Measurements from ENCODE around the gene HDAC7. TPM values are rescaled to one million over a fixed set of nuclear protein-coding genes. Genes with fewer than 3 reads are reported as not detected.

Gene HDAC7
- total RNA-seq, 1 donor from 2014 or later: 76.0 TPM

- H3K4me1 Mint-ChIP-seq: peaks cover 60% of the 10 kb centered on the region
- H3K27ac Mint-ChIP-seq (ENCODE audit: unreplicated experiment): peak overlapping the region; percentile 53
- no peak for DNase-seq (ENCODE audit: low read depth, low spot score)
- H3K36me3 Mint-ChIP-seq (ENCODE audit: low read depth): no peaks in the 10 kb centered on the region
- TF ChIP-seq, protein P1, sequence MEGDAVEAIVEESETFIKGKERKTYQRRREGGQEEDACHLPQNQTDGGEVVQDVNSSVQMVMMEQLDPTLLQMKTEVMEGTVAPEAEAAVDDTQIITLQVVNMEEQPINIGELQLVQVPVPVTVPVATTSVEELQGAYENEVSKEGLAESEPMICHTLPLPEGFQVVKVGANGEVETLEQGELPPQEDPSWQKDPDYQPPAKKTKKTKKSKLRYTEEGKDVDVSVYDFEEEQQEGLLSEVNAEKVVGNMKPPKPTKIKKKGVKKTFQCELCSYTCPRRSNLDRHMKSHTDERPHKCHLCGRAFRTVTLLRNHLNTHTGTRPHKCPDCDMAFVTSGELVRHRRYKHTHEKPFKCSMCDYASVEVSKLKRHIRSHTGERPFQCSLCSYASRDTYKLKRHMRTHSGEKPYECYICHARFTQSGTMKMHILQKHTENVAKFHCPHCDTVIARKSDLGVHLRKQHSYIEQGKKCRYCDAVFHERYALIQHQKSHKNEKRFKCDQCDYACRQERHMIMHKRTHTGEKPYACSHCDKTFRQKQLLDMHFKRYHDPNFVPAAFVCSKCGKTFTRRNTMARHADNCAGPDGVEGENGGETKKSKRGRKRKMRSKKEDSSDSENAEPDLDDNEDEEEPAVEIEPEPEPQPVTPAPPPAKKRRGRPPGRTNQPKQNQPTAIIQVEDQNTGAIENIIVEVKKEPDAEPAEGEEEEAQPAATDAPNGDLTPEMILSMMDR (conservative IDR thresholded peaks at IDR 0.05): no peak
- H3K27me3 Mint-ChIP-seq (ENCODE audit: low read depth): no peaks in the 10 kb centered on the region
- H3K9me3 Mint-ChIP-seq: no peaks in the 10 kb centered on the region
- H3K4me3 Mint-ChIP-seq: peak overlapping the region; percentile 98
These were observed 2.7 kb upstream of the HDAC7 start for GRCh38 chr12:47822401-47822800.

DNA sequence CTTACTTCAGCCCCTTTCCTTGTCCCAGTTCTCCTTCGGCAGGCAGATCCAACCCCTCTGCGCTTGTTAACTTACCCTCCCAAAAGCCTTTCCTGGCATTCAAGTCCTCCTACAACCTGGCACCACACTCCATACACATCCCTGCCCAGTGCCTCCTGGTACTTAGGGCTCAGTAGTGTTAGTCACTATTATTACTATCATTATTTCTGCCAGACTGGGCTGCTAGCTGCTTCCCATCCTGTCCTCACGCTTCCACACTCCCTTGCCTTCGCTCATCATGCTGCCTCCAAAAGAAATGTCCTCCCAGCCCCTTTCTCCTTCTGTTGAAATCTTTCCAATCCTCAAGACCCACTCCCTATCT lies 1.6 kb upstream of the HDAC7 start:
- H3K4me1 Mint-ChIP-seq: peaks cover 70% of the 10 kb centered on the region
- no peaks in the 10 kb centered on the region for H3K36me3 Mint-ChIP-seq (ENCODE audit: low read depth)
- no peaks in the 10 kb centered on the region for H3K27me3 Mint-ChIP-seq (ENCODE audit: low read depth)
- no peak for DNase-seq (ENCODE audit: low read depth, low spot score)
- H3K27ac Mint-ChIP-seq (ENCODE audit: unreplicated experiment): peak overlapping the region; percentile 93
- no peaks in the 10 kb centered on the region for H3K9me3 Mint-ChIP-seq
- peak overlapping the region; percentile 98 for H3K4me3 Mint-ChIP-seq
- TF ChIP-seq, protein P1 (conservative IDR thresholded peaks at IDR 0.05): no peak

- Mint-ChIP-seq H3K9me3 (no peaks in the 10 kb centered on the region), H3K36me3 (ENCODE audit: low read depth) (no peaks in the 10 kb centered on the region), H3K27me3 (ENCODE audit: low read depth) (no peaks in the 10 kb centered on the region), H3K4me1 (peaks cover 74% of the 10 kb centered on the region), H3K27ac (ENCODE audit: unreplicated experiment) (peak overlapping the region; percentile 93), H3K4me3 (peak overlapping the region; percentile 98)
- DNase-seq (ENCODE audit: low read depth, low spot score): peak; percentile 79
- TF ChIP-seq, protein P1 (conservative IDR thresholded peaks at IDR 0.05): no peak
These were observed 1.1 kb upstream of the HDAC7 start for GRCh38 chr12:47820631-47821345.

- H3K9me3 Mint-ChIP-seq: no peaks in the 10 kb centered on the region
- DNase-seq (ENCODE audit: low read depth, low spot score): peak; percentile 45
- H3K4me1 Mint-ChIP-seq: peaks cover 71% of the 10 kb centered on the region
- no peaks in the 10 kb centered on the region for H3K27me3 Mint-ChIP-seq (ENCODE audit: low read depth)
- H3K27ac Mint-ChIP-seq (ENCODE audit: unreplicated experiment): peak overlapping the region; percentile 45
- H3K36me3 Mint-ChIP-seq (ENCODE audit: low read depth): no peaks in the 10 kb centered on the region
- peak overlapping the region; percentile 95 for H3K4me3 Mint-ChIP-seq
- TF ChIP-seq, protein P1 (conservative IDR thresholded peaks at IDR 0.05): peak; percentile 30
These were observed 386 bp downstream of the HDAC7 start for GRCh38 chr12:47819138-47819895.

- H3K27ac Mint-ChIP-seq (ENCODE audit: unreplicated experiment): peak overlapping the region; percentile 50
- H3K4me1 Mint-ChIP-seq: peaks cover 74% of the 10 kb centered on the region
- no peaks in the 10 kb centered on the region for H3K9me3 Mint-ChIP-seq
- H3K27me3 Mint-ChIP-seq (ENCODE audit: low read depth): no peaks in the 10 kb centered on the region
- H3K4me3 Mint-ChIP-seq: peak overlapping the region; percentile 95
- no peaks in the 10 kb centered on the region for H3K36me3 Mint-ChIP-seq (ENCODE audit: low read depth)
- TF ChIP-seq, protein P1 (conservative IDR thresholded peaks at IDR 0.05): no peak
- DNase-seq (ENCODE audit: low read depth, low spot score): no peak
These were observed 1.1 kb downstream of the HDAC7 start for GRCh38 chr12:47818467-47819137.
